HepG2 (cell line): ENCODE measurements around the gene MCOLN1. TPM values are rescaled to one million over a fixed set of nuclear protein-coding genes. Genes with fewer than 3 reads are reported as not detected.
A peak's percentile ranks its signal among the peaks of the same experiment; 100 is the strongest.

Source experiments
- ATF6 ChIP-seq: sonication (generic); formaldehyde crosslinking; conservative IDR thresholded peaks from 2 replicates; pipeline ENCODE4 v1.4.0; 2020; ENCODE audit warnings: missing genetic modification reagents
- EEA1 ChIP-seq: sonication (generic); formaldehyde crosslinking; IDR thresholded peaks from 2 replicates; pipeline ENCODE4 v1.5.1; 2020; ENCODE audit warnings: mild to moderate bottlenecking, missing genetic modification reagents, borderline replicate concordance
- EHMT2 ChIP-seq: fragments of 200-600 bp; sonication (generic); IDR thresholded peaks from 2 replicates; pipeline ENCODE4 v1.7.0; 2017; ENCODE audit warnings: antibody characterized with exemption, low read depth, low read length, borderline replicate concordance
- ERF ChIP-seq: IDR thresholded peaks from 2 replicates; pipeline ENCODE4 v1.6.1; 2018; ENCODE audit warnings: missing biosample characterization, missing genetic modification reagents
- HOXA3 ChIP-seq: sonication (generic); formaldehyde crosslinking; IDR thresholded peaks from 2 replicates; pipeline ENCODE4 v1.5.0; 2020; ENCODE audit warnings: missing genetic modification reagents
- HOXA5 ChIP-seq: sonication (generic); formaldehyde crosslinking; IDR thresholded peaks from 2 replicates; pipeline ENCODE4 v1.4.0; 2020; ENCODE audit warnings: missing genetic modification reagents
- IRF2 ChIP-seq: IDR thresholded peaks from 2 replicates; pipeline ENCODE4 v1.6.1; 2018; ENCODE audit warnings: missing genetic modification reagents, missing compliant biosample characterization
- MATR3 ChIP-seq: sonication (generic); formaldehyde crosslinking; IDR thresholded peaks from 2 replicates; pipeline ENCODE4 v1.4.0; 2020; ENCODE audit warnings: missing genetic modification reagents
- PAWR ChIP-seq: sonication (generic); formaldehyde crosslinking; IDR thresholded peaks from 2 replicates; pipeline ENCODE4 v1.4.0; 2020; ENCODE audit warnings: missing genetic modification reagents, mild to moderate bottlenecking, borderline replicate concordance
- RAD51 ChIP-seq: fragments of 450-650 bp; IDR thresholded peaks from 2 replicates; pipeline ENCODE4 v1.6.1; 2016; ENCODE audit warnings: borderline replicate concordance
- SMARCC2 ChIP-seq: fragments of 450-650 bp; IDR thresholded peaks from 2 replicates; pipeline ENCODE4 v1.6.1; 2017; ENCODE audit warnings: antibody characterized with exemption, mild to moderate bottlenecking
- SNRNP70 ChIP-seq: fragments of 200-400 bp; formaldehyde crosslinking; IDR thresholded peaks from 2 replicates; pipeline ENCODE4 v1.6.1; 2017; ENCODE audit warnings: mild to moderate bottlenecking, low read depth, low read length, moderate library complexity
- THAP8 ChIP-seq: sonication (generic); formaldehyde crosslinking; IDR thresholded peaks from 2 replicates; pipeline ENCODE4 v1.5.1; 2020; ENCODE audit warnings: missing genetic modification reagents, mild to moderate bottlenecking, borderline replicate concordance
- ZNF142 ChIP-seq: sonication (generic); formaldehyde crosslinking; IDR thresholded peaks from 2 replicates; pipeline ENCODE4 v1.4.0; 2020; ENCODE audit warnings: missing genetic modification reagents
- ZNF207 ChIP-seq: fragments of 450-650 bp; IDR thresholded peaks from 2 replicates; pipeline ENCODE4 v1.6.1; 2016; ENCODE audit warnings: antibody characterized with exemption, borderline replicate concordance
- ZNF34 ChIP-seq: sonication (generic); formaldehyde crosslinking; IDR thresholded peaks from 2 replicates; pipeline ENCODE4 v1.4.0; 2020; ENCODE audit warnings: mild to moderate bottlenecking, missing genetic modification reagents, borderline replicate concordance
- ZNF557 ChIP-seq: sonication (generic); formaldehyde crosslinking; IDR thresholded peaks from 2 replicates; pipeline ENCODE4 v1.4.0; 2020; ENCODE audit warnings: missing genetic modification reagents
- ZNF720 ChIP-seq: sonication (generic); formaldehyde crosslinking; IDR thresholded peaks from 2 replicates; pipeline ENCODE4 v1.4.0; 2020; ENCODE audit warnings: missing genetic modification reagents
- ZNF75D ChIP-seq: sonication (generic); formaldehyde crosslinking; IDR thresholded peaks from 2 replicates; pipeline ENCODE4 v1.8.1; 2023; ENCODE audit warnings: missing genetic modification reagents, mild to moderate bottlenecking, borderline replicate concordance
- polyA plus RNA-seq, 8 experiments: library from polyadenylated mRNA; depleted of rRNA in 3 of 8; stranded (reverse) in 7 of 8; unstranded in 1 of 8; fragments of >200 nt; fragmentation: Illumina TruSeq in 4 of 8; extraction: Trizol in 4 of 8; gene quantifications; 2 replicates each; pipeline versions ENCODE4 v1.2.1 to v1.2.3, GENCODE V29; 2011 to 2016; ENCODE audit warnings: low read depth in 4 of 8, missing spikeins in 1 of 8, mixed read lengths in 1 of 8; ENCODE audit not compliant: insufficient read depth in 1 of 8
- total RNA-seq, 5 experiments: library from RNA; depleted of rRNA; stranded (reverse); fragments of >200 nt; fragmentation: Illumina TruSeq; extraction: Trizol; gene quantifications; 2 replicates each; pipeline ENCODE4 v1.2.3, GENCODE V29; 2016; ENCODE audit warnings: low read depth in 1 of 5
- TF ChIP-seq, protein P1 (sequence below): conservative IDR thresholded peaks from 2 replicates; pipeline ENCODE4 v1.6.1; 2018; ENCODE audit warnings: missing genetic modification reagents

MCOLN1 gene
- total and polyA plus RNA-seq, 2 of the 13 experiments (the other 11 are each of a cell fraction or from before 2014, with no cell fraction given): 3.4 to 15.7 TPM

DNA sequence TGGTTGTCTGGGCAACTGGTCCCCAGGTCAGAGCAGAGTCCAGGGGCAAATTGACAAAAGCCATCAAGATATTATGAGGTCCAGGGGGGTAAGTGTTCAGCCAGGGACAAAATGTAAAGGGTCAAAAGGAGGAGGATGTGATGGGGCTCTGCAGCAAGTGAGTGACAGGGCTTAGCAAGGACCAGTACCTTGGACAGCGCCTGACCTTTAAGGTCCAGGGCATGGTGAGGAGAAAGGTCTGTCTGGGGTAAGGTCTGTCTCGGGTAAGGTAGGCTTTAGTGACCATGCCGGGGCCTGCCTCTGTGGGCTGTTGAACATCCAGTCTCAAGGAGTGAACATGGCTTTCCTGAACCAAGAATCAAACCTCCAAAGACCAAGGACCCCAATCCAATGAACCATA, 12.8 kb upstream of the MCOLN1 start (continued):
- TF ChIP-seq ERF (CRISPR knock-in tag) (0 out of 2 replicates have a peak, but pooled peaks have one; percentile 45), MATR3 (CRISPR knock-in tag) (no peak), HOXA3 (CRISPR knock-in tag) (no peak), ZNF142 (CRISPR knock-in tag) (no peak), ZNF75D (no peak), ZNF557 (CRISPR knock-in tag) (peak; percentile 79; the same call in 1 of the 2 replicates), ZNF720 (CRISPR knock-in tag) (no peak), RAD51 (no peak), ATF6 (CRISPR knock-in tag) (no peak), PAWR (CRISPR knock-in tag) (no peak), THAP8 (CRISPR knock-in tag) (no peak), SMARCC2 (no peak), IRF2 (CRISPR knock-in tag) (peak; percentile 25; the same call in 1 of the 2 replicates), EHMT2 (peak; percentile 92), ZNF207 (no peak), HOXA5 (peak; percentile 34; the same call in 1 of the 2 replicates), ZNF34 (CRISPR knock-in tag) (no peak), EEA1 (CRISPR knock-in tag) (no peak), SNRNP70 (no peak)
- TF ChIP-seq, protein P1, sequence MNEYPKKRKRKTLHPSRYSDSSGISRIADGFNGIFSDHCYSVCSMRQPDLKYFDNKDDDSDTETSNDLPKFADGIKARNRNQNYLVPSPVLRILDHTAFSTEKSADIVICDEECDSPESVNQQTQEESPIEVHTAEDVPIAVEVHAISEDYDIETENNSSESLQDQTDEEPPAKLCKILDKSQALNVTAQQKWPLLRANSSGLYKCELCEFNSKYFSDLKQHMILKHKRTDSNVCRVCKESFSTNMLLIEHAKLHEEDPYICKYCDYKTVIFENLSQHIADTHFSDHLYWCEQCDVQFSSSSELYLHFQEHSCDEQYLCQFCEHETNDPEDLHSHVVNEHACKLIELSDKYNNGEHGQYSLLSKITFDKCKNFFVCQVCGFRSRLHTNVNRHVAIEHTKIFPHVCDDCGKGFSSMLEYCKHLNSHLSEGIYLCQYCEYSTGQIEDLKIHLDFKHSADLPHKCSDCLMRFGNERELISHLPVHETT (CRISPR knock-in tag): no peak
